OCI-LY3 (cell line): Measurements from ENCODE around the gene FASTK.

ENCODE experiments used
- CTCF ChIP-seq: fragments of 200-600, 300-600 bp; sonication (generic); IDR thresholded peaks from 2 replicates; pipeline ENCODE4 v1.5.1; 2014; ENCODE audit warnings: antibody characterized with exemption, low read length, low read depth
- EZH2phosphoT487 ChIP-seq: fragments of 200-600 bp; shearing (Covaris generic); IDR thresholded peaks from 2 replicates; pipeline ENCODE4 v1.6.1; 2018; ENCODE audit warnings: antibody characterized with exemption, mixed run types, low read depth

GRCh38 chr7:151078233-151079040 is 2.2 kb downstream of the FASTK start:
- TF ChIP-seq CTCF = no peak
- TF ChIP-seq EZH2phosphoT487 = no peak
